ENCODE data around the gene DPF3.
A peak's percentile ranks its signal among the peaks of the same experiment; 100 is the strongest.

DPF3 gene

GRCh38 chr14:72717220-72717619 lies 176.7 kb downstream of the DPF3 start:
- TF ChIP-seq YY1 (IDR thresholded peaks at IDR 0.05; ENCODE audit: low read depth), result no peak
- TF ChIP-seq, protein P1, sequence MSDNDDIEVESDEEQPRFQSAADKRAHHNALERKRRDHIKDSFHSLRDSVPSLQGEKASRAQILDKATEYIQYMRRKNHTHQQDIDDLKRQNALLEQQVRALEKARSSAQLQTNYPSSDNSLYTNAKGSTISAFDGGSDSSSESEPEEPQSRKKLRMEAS (IDR thresholded peaks at IDR 0.05), result no peak
- no peak for TF ChIP-seq CREB1 (IDR thresholded peaks at IDR 0.05; ENCODE audit: low read depth)
- TF ChIP-seq RAD21 (IDR thresholded peaks at IDR 0.05; ENCODE audit: low read depth), result no peak

DNA sequence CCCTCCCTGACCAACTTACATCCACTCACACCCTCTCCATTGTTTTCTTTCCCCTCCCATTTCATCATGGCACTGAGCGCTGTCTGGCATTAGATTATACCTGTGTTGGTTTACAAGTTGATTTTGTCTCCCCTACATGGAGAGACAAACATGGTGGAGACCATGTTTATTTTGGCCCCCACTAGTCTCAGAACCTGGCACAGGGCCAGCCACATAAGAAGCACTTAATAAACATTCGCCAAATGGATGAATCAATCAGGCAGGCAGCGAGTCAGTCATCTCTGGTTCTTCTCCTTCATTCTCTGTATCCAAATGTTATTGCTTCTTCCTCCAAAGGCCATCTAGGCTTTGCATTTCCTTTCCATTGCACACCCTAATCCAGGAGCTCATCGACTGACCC lies 177.4 kb downstream of the DPF3 start:
- TF ChIP-seq TAF1 (IDR thresholded peaks at IDR 0.05; ENCODE audit: low read depth), result no peak
- TF ChIP-seq TCF12 (IDR thresholded peaks at IDR 0.05; ENCODE audit: low read depth), result no peak
- TF ChIP-seq EP300 (IDR thresholded peaks at IDR 0.05; ENCODE audit: borderline replicate concordance), result no peak
- TF ChIP-seq, protein P2, sequence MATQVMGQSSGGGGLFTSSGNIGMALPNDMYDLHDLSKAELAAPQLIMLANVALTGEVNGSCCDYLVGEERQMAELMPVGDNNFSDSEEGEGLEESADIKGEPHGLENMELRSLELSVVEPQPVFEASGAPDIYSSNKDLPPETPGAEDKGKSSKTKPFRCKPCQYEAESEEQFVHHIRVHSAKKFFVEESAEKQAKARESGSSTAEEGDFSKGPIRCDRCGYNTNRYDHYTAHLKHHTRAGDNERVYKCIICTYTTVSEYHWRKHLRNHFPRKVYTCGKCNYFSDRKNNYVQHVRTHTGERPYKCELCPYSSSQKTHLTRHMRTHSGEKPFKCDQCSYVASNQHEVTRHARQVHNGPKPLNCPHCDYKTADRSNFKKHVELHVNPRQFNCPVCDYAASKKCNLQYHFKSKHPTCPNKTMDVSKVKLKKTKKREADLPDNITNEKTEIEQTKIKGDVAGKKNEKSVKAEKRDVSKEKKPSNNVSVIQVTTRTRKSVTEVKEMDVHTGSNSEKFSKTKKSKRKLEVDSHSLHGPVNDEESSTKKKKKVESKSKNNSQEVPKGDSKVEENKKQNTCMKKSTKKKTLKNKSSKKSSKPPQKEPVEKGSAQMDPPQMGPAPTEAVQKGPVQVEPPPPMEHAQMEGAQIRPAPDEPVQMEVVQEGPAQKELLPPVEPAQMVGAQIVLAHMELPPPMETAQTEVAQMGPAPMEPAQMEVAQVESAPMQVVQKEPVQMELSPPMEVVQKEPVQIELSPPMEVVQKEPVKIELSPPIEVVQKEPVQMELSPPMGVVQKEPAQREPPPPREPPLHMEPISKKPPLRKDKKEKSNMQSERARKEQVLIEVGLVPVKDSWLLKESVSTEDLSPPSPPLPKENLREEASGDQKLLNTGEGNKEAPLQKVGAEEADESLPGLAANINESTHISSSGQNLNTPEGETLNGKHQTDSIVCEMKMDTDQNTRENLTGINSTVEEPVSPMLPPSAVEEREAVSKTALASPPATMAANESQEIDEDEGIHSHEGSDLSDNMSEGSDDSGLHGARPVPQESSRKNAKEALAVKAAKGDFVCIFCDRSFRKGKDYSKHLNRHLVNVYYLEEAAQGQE (IDR thresholded peaks at IDR 0.05; ENCODE audit: low read depth), result no peak
- TF ChIP-seq YY1 (IDR thresholded peaks at IDR 0.05; ENCODE audit: low read depth), result no peak
- no peak for TF ChIP-seq ZBTB7A (IDR thresholded peaks at IDR 0.05; ENCODE audit: low read depth)
- no peak for TF ChIP-seq EGR1 (IDR thresholded peaks at IDR 0.05)
- TF ChIP-seq NFIC (IDR thresholded peaks at IDR 0.05), result no peak
- TF ChIP-seq TEAD4 (IDR thresholded peaks at IDR 0.05), result no peak
- no peak for TF ChIP-seq CREB1 (IDR thresholded peaks at IDR 0.05; ENCODE audit: low read depth)
- TF ChIP-seq, protein P1 (IDR thresholded peaks at IDR 0.05), result no peak
- TF ChIP-seq CEBPB (IDR thresholded peaks at IDR 0.05), result no peak
- no peak for TF ChIP-seq FOXM1 (IDR thresholded peaks at IDR 0.05; ENCODE audit: borderline replicate concordance, low read depth)
- TF ChIP-seq USF1 (IDR thresholded peaks at IDR 0.05), result no peak
- no peak for TF ChIP-seq RAD21 (IDR thresholded peaks at IDR 0.05; ENCODE audit: low read depth)

GRCh38 chr14:72715850-72716228 lies 178.1 kb downstream of the DPF3 start:
- TF ChIP-seq YY1 (IDR thresholded peaks at IDR 0.05; ENCODE audit: low read depth), result no peak
- TF ChIP-seq, protein P2 (IDR thresholded peaks at IDR 0.05; ENCODE audit: low read depth), result no peak
- TF ChIP-seq TAF1 (IDR thresholded peaks at IDR 0.05; ENCODE audit: low read depth), result no peak
- no peak for TF ChIP-seq RAD21 (IDR thresholded peaks at IDR 0.05; ENCODE audit: low read depth)
- no peak for TF ChIP-seq TEAD4 (IDR thresholded peaks at IDR 0.05)
- TF ChIP-seq ZBTB7A (IDR thresholded peaks at IDR 0.05; ENCODE audit: low read depth), result no peak
- no peak for TF ChIP-seq FOXM1 (IDR thresholded peaks at IDR 0.05; ENCODE audit: borderline replicate concordance, low read depth)
- no peak for TF ChIP-seq NFIC (IDR thresholded peaks at IDR 0.05)
- TF ChIP-seq, protein P1 (IDR thresholded peaks at IDR 0.05), result no peak
- no peak for TF ChIP-seq CREB1 (IDR thresholded peaks at IDR 0.05; ENCODE audit: low read depth)
- no peak for TF ChIP-seq TCF12 (IDR thresholded peaks at IDR 0.05; ENCODE audit: low read depth)
- no peak for TF ChIP-seq EGR1 (IDR thresholded peaks at IDR 0.05)
- TF ChIP-seq EP300 (IDR thresholded peaks at IDR 0.05; ENCODE audit: borderline replicate concordance), result no peak
- TF ChIP-seq USF1 (IDR thresholded peaks at IDR 0.05), result no peak
- no peak for TF ChIP-seq CEBPB (IDR thresholded peaks at IDR 0.05)

- TF ChIP-seq, protein P2 (IDR thresholded peaks at IDR 0.05; ENCODE audit: low read depth), result no peak
- TF ChIP-seq EGR1 (IDR thresholded peaks at IDR 0.05), result 0 out of 2 replicates have a peak, but pooled peaks have one; percentile 16
Observed at GRCh38 chr14:72715215-72715849, 178.6 kb downstream of the DPF3 start.
